Temporal lobe (tissue), 1 donor: ENCODE data around the gene RBM42. TPM values are rescaled to one million over a fixed set of nuclear protein-coding genes. Genes with fewer than 3 reads are reported as not detected.

Source experiments
- total RNA-seq: library from RNA; depleted of rRNA; stranded (reverse); fragments of >200 nt; gene quantifications from one replicate; pipeline ENCODE4 v1.2.3, GENCODE V29; 2014

Gene RBM42
- total RNA-seq, 1 donor from 2014 or later = 18.4 TPM

Other genes with a start within 250 kb of the RBM42 start
- gene FFAR2, start 180.8 kb upstream of the RBM42 start, total RNA-seq = not detected
- gene KRTDAP, start 138.6 kb upstream of the RBM42 start, total RNA-seq = 0.49 TPM
- gene DMKN, start 115.4 kb upstream of the RBM42 start, total RNA-seq = 0.49 TPM
- not detected for gene SBSN, start 100.7 kb upstream of the RBM42 start, total RNA-seq
- gene GAPDHS, start 95.6 kb upstream of the RBM42 start, total RNA-seq = not detected
- gene TMEM147, start 83.4 kb upstream of the RBM42 start, total RNA-seq = 31.5 TPM
- gene ATP4A, start 65.4 kb upstream of the RBM42 start, total RNA-seq = 0.25 TPM
- not detected for gene PMIS2, start 42.9 kb upstream of the RBM42 start, total RNA-seq
- gene HAUS5, start 16.3 kb upstream of the RBM42 start, total RNA-seq = 3.4 TPM
- gene ETV2, start 12.7 kb downstream of the RBM42 start, total RNA-seq = not detected
- 102 TPM for gene COX6B1, start 19.3 kb downstream of the RBM42 start, total RNA-seq
- gene UPK1A, start 37.5 kb downstream of the RBM42 start, total RNA-seq = not detected
- gene ZBTB32, start 75.5 kb downstream of the RBM42 start, total RNA-seq = not detected
- 11.6 TPM for gene KMT2B, start 89.0 kb downstream of the RBM42 start, total RNA-seq
- 0.49 TPM for gene IGFLR1, start 113.4 kb downstream of the RBM42 start, total RNA-seq
- 3.4 TPM for gene U2AF1L4, start 116.4 kb downstream of the RBM42 start, total RNA-seq
- gene PSENEN, start 116.6 kb downstream of the RBM42 start, total RNA-seq = 9.8 TPM
- 5.7 TPM for gene LIN37, start 119.5 kb downstream of the RBM42 start, total RNA-seq
- 0.25 TPM for gene HSPB6, start 128.0 kb downstream of the RBM42 start, total RNA-seq
- 1.2 TPM for gene PROSER3, start 129.1 kb downstream of the RBM42 start, total RNA-seq
- gene ARHGAP33, start 146.5 kb downstream of the RBM42 start, total RNA-seq = 138 TPM
- gene PRODH2, start 183.8 kb downstream of the RBM42 start, total RNA-seq = not detected
- gene NPHS1, start 223.5 kb downstream of the RBM42 start, total RNA-seq = 0.25 TPM
- 0.74 TPM for gene KIRREL2, start 227.9 kb downstream of the RBM42 start, total RNA-seq
- 162 TPM for gene APLP1, start 239.5 kb downstream of the RBM42 start, total RNA-seq